Femur (tissue), 1 donor: ENCODE data around the gene ARHGEF26.

Source experiments
- DNase-seq: peaks from one replicate; pipeline ENCODE4 v3.0.0-alpha.2; 2017

Gene ARHGEF26

DNA sequence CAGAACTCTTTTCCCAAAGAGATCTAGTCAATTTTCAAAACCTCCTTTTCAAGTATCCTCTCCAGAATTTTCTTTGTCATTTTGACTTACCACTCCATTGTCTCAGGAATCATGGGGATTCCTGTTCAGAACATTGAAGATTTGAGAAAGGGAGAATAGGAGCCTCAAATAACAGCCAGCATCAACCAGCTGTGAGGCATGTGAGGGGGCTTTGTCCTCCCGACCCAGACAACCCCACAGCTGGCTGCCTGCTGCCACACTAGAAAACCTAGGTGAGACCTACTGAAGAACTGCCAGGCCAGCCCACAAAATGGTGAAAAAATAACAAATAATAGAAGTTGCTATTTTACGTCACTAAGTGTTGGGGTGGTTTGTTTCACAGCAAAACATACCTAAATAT is 5.9 kb upstream of the ARHGEF26 start:
- no peak for DNase-seq

GRCh38 chr3:154119951-154120350 is 1.2 kb upstream of the ARHGEF26 start:
- no peak for DNase-seq

GRCh38 chr3:154121701-154122551 is 736 bp downstream of the ARHGEF26 start:
- DNase-seq, result peak; percentile 63

DNA sequence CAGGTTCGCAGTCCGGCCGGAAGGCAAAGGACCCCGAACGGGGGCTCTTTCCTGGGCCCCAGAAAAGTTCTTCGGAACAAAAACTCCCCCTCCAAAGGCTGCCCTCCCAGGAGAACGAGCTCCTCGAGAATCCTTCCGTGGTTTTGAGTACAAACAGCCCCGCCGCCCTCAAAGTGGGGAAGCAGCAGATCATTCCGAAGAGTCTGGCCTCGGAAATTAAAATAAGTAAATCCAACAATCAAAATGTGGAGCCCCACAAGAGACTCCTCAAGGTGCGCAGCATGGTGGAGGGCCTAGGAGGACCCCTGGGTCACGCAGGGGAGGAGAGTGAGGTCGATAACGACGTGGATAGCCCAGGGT is 1.3 kb downstream of the ARHGEF26 start:
- DNase-seq, result peak; percentile 28

DNA sequence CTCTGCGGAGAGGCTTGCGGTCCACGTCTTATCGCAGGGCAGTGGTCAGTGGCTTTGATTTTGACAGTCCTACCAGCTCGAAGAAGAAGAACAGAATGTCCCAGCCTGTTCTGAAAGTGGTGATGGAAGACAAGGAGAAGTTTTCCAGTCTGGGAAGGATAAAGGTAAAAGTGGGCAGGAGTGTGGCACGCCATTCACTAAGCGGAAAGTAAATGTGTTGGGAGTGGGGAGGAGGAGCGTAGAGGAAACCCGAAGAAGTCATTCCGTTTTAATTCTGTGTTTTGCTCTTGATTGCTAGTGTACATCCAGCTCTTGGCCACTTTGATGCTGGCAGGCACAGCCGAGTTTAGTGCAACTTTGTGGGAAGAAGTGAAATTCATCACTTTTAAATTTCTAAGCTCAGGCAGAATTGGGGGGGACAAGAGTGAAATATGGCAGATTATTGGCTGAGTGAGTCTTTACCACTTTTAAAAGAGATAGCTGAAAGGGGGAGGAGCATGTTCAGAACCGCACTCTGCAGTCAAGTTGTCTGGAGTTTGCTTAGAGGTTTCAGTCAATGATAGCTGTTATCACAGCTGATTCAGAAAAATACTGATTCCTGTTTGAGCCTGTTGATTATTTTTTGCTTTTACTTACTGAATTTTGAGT is 1.8 kb downstream of the ARHGEF26 start:
- peak; percentile 34 for DNase-seq

- no peak for DNase-seq
Observed at GRCh38 chr3:154123906-154124305, 2.7 kb downstream of the ARHGEF26 start.

DNA sequence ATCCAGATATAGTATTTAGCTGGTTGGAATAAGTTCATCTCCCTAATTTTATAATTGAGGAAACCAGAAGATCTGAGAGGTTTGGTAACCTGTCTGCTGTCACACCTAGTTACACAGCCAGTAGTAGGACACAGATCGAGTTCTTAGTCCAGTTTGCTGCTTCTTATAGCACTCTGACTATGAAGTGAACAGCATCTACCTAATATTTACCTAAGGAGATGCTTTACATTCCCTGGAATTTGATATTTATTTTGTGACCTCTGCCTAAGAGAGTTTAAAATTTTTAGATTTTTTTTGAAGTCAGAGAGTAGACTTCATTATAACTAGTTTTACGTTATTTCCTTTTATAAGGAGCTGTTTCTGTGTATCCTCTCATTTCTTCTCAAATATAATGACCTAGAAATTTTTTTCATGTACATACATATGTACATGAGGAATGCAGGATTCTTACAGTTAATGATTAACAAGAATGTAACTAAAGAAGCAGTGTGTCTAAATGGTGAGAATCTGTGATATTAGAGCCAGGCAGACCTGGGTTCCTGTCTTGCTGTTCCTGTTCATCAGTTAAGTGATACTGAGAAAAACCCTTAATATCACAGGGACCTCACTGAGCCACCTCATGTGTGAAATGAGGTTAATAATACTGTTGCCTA is 4.3 kb downstream of the ARHGEF26 start:
- DNase-seq, result no peak

DNA sequence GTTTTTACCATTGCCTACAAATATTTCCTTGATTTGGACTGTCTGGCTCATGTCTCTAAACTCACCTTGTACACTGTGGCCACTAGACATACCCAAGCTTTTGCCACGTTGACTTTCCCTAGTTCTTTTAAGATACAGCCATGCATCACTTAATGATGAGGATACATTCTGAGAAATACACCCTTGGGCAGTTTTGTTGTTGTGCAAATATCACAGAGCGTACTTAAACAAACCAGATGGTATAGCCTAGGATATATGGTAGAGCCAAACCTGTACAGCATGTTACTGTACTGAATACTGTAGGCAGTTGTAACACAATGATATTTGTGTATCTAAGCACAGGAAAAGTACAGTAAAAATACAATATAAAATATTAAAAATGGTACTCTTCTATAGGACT is 5.5 kb downstream of the ARHGEF26 start:
- no peak for DNase-seq

DNA sequence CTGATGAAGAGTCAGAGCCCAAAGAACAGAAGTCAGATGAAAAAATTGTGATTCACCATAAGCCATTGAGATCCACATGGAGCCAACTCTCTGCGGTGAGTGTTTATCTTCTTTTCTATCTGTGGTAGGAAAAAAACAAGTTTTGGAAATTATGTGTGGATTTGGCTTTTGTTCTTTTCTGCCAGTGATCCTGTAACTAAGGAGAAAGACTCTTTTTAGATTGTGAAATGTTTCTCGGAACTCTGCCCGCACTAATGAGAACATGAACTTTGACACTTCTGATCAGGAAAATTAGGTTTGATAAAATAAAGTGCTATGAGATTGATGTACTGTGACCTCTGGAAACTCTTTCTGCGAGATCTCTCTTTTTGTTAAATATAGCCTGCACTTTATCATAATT is 8.4 kb downstream of the ARHGEF26 start:
- no peak for DNase-seq

DNA sequence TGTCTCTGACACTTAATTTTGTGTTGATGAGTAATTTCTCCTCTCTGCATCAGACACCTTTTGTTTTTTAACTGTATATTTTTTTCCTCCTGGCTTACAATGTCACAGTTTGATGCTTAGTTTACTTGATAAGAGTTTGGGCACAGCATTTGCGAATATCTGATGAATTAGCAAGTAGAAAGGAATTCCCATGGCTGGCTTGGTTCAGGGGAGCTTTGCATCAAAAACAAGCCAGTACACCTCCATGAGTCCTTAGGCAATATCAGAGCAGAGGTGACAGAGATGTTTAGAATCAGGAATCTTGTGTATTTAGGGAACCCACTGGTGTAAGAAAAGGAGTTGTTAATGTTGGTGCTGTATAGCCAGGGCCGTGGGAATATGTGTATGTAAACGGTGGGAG is 9.3 kb downstream of the ARHGEF26 start:
- DNase-seq, result no peak

GRCh38 chr3:154131830-154132229 is 10.6 kb downstream of the ARHGEF26 start:
- no peak for DNase-seq

DNA sequence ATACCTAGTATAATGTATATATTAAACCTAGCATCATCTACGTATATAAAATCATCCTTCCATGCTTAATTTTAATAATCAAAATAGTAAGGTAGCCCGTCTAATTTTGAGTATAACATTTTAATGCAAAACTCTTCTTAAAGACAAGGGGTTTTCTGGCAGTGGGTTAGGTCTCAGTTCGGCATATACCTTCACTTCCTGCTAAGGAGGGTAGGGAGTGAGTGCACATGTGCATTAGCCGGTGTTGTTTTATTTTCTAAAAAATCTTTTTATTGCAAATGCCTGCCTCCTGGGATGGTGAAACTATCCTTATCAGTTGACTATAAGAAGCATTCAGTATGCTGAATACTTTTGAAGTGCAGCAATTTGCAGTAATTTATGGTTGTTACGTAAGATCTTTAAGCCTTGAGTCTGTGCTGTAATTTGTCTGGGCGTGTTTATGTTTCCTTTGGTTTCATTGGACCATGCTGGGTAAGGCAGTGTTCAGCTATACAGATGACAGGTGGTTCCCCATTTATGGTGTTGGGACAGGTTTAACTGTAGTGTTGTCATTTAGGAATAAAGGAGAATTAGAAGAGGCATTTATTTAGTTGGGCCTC is 11.7 kb downstream of the ARHGEF26 start:
- no peak for DNase-seq

- DNase-seq, result no peak
Observed at GRCh38 chr3:154135511-154136173, 14.5 kb downstream of the ARHGEF26 start.

DNA sequence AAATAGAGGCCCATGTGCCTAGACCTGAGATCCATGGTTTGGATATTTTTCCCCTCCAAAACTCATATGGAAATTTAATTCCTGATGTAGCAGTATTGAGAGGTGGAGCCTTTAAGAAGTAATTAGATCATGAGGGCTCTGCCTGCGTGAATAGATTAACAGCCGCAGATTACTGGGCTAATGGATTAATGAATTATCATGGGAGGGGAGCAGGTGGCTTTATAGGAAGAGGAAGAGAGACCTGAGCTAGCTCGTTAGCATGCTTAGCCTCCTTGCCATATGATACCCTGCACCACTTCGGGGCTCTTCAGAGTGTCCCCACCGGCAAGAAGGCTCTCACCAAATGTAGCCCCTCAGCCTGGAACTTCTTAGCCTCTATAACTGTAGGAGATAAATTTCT is 15.8 kb downstream of the ARHGEF26 start:
- no peak for DNase-seq

DNA sequence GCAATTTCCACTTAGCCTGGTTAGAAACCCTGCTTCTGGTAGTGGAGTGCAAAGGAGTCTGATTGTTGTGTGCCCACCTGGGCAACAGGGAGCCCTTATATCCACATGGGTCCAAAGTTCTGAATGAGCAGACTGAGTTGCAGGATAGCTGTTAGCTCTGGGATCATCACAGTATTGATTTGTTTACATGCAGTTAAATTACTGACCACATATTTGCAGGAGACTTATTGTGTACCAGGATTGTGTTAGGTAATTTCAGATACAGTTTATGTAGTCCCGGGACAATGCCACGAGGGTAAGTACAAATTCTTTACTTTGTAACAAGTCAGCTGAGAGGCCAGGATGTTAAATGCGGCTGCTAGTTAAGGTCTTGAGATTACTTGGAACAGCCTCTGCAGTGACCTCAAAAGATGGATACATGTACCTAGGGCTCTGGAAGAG is 18.8 kb downstream of the ARHGEF26 start:
- DNase-seq, result no peak

DNA sequence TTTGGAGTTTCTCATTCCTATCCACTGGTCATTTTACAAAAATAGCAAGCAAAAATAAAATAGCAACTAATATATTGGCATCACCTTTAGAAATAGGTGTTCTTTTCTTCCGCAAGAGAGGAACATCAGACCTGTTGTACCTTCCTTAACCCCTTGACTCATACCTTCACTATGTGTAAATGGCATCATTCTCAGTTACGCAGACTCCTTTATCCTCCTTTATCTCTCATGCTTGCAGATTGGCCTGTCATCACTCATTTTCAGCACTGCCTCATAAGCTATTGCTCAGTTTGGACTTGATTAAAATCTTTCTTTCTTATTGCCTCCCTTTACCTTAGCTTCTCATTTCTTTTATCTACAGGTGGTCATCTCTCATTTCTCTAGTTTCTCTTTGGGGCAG is 21.4 kb downstream of the ARHGEF26 start:
- DNase-seq, result no peak

DNA sequence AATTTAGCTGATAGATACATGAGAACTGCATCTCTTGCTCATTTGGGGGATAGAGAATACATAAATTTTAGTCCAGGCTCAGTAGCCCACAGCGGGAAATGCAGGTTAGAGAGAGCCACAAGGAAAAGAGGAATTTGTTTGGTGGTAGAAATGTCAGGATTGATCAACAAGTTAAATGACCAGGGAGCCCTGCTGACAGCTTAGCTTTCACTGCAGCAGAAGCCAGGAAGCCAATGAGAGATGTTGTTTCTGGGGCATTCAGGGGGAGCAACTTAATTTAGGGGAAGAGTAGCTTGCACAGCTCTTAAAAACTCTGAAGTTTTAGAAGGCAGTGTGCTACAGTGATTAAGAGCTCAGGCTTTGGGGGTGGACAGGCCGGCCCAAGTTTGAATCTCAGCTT is 22.7 kb downstream of the ARHGEF26 start:
- no peak for DNase-seq

GRCh38 chr3:154144825-154145465 is 23.8 kb downstream of the ARHGEF26 start:
- DNase-seq, result no peak

DNA sequence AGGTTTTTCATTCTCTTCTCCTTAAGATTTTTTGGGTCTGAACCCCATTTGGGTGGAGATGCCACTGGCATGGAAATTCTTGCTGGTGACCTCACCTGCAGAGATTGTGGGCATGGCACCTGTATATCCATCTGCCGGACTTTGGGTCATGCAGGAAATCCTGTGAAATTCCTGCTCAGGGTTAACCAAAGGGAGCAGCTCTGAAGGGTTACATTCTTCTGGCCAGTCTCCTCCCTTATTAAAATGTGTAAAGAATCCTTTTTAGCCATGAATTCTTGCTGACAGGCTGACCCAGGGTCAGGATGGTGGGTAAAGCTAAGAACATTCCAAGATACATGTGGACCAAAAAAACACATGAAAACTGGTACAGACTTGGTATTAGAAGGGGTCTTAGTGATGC is 27.4 kb downstream of the ARHGEF26 start:
- no peak for DNase-seq

GRCh38 chr3:154149286-154149685 is 28.1 kb downstream of the ARHGEF26 start:
- DNase-seq, result no peak

DNA sequence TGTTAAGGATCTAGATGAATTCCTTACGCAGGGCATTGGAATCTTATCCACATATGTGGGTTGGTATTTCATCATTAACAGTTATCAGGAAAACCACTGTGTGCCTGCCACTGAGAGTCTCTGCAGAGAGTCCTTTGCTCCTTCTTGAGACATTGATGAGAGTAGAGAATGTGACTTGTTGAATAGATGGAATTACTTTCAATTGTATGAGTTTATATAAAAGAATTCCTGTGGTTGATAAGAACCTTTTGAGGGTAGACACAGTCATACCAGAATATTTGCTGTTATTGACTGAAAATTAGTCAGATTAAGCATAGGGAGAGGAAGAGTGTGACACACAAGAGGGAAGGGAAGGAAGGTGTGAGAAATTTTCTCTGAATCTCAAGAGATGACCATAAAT is 30.8 kb downstream of the ARHGEF26 start:
- no peak for DNase-seq

GRCh38 chr3:154152741-154153140 is 31.6 kb downstream of the ARHGEF26 start:
- no peak for DNase-seq

DNA sequence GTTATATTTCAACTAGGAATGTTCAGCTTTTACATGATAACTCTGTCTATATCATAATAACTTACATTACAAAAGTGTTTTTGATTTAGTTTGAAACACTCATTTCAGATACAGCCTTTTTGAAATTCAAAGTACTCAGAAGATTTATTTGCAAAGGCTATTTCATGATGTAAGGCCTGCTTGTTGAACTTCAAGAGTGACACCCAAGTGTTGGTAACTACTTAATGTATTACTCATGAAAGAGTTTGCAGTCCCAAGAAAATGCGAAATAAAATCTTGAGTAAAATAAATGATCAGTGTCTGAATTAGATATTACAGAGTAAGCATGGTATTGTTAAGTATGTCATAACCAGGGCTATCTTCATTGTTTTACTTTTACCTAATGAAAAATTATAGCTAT is 35.3 kb downstream of the ARHGEF26 start:
- no peak for DNase-seq
